GM12878 (cell line): ENCODE results near the gene CLDN10.

Source experiments
- KDM1A ChIP-seq: fragments of 200-600 bp; sonication (generic); IDR thresholded peaks from 2 replicates; pipeline ENCODE4 v1.6.1; 2016; ENCODE audit warnings: borderline replicate concordance
- MEF2A ChIP-seq: IDR thresholded peaks from 2 replicates; pipeline ENCODE4 v1.6.1; 2011; ENCODE audit warnings: low read depth, mild to moderate bottlenecking, low read length, moderate library complexity; ENCODE audit not compliant: insufficient read depth
- POLR2A ChIP-seq: IDR thresholded peaks from 2 replicates; pipeline ENCODE4 v1.6.1; 2011; ENCODE audit warnings: low read depth, mild to moderate bottlenecking, low read length
- SMAD1 ChIP-seq: fragments of 450-650 bp; IDR thresholded peaks from 2 replicates; pipeline ENCODE4 v1.6.1; 2018; ENCODE audit warnings: mild to moderate bottlenecking, low read depth; ENCODE audit not compliant: partially characterized antibody
- TAF1 ChIP-seq: IDR thresholded peaks from 2 replicates; pipeline ENCODE4 v1.6.1; 2011; ENCODE audit warnings: mild to moderate bottlenecking, low read depth, low read length, borderline replicate concordance
- TF ChIP-seq, protein P1 (sequence below): fragments of 450-650 bp; IDR thresholded peaks from 2 replicates; pipeline ENCODE4 v1.6.1; 2017; ENCODE audit warnings: antibody characterized with exemption, mild to moderate bottlenecking, moderate library complexity
- TF ChIP-seq, protein P2 (sequence below): IDR thresholded peaks from 2 replicates; pipeline ENCODE4 v1.6.1; 2011; ENCODE audit warnings: borderline replicate concordance, low read depth, mild to moderate bottlenecking, moderate library complexity, mixed read lengths, low read length; ENCODE audit not compliant: insufficient read depth; ENCODE audit errors: extremely low read length
- TF ChIP-seq, protein P3 (sequence below), 3 experiments: IDR thresholded peaks in 2 of 3; conservative IDR thresholded peaks in 1 of 3; 2 replicates each; pipeline ENCODE4 v1.5.1; 2011; ENCODE audit warnings: low read depth in 3 of 3, low read length in 3 of 3, mild to moderate bottlenecking in 3 of 3, control low read depth in 2 of 3, moderate library complexity in 2 of 3, inconsistent platforms in 1 of 3, mixed read lengths in 1 of 3; ENCODE audit not compliant: control insufficient read depth in 2 of 3, insufficient read depth in 1 of 3; ENCODE audit errors: extremely low read depth in 1 of 3

DNA sequence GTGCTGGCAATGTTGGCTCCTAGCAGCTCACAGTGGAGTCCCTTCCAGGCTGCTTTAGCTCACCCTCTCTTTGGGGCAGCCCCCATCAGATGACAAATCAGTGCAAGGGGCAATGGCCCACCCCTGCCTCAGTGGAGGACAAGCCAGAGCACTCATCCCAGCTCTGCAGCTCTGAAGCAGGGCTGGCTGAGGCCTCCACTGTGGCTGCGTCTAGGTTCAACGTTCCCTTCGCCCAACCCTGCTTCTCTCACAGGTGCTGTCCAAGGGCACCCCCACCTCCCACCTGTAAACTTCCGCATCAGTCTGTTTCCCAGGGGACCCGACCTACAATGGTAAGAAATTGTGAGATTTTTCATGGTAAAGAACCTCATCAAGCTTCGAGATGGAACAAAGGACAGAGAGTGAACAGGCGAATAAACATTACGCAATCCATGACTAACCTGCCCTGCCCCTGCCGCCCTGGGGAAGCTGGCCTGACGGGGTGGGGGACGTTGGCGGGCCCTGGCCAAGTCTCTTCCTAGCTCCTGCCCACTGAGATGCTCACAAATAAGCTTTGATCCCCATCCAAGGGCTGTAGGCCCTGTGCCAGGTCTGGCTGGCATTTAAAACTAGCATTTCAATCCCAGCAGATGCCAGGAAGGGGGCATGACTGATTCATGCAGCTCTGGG is 51.5 kb downstream of the CLDN10 start:
- TF ChIP-seq SMAD1 (no peak), MEF2A (no peak), KDM1A (no peak), POLR2A (no peak), TAF1 (no peak)
- TF ChIP-seq, protein P1, sequence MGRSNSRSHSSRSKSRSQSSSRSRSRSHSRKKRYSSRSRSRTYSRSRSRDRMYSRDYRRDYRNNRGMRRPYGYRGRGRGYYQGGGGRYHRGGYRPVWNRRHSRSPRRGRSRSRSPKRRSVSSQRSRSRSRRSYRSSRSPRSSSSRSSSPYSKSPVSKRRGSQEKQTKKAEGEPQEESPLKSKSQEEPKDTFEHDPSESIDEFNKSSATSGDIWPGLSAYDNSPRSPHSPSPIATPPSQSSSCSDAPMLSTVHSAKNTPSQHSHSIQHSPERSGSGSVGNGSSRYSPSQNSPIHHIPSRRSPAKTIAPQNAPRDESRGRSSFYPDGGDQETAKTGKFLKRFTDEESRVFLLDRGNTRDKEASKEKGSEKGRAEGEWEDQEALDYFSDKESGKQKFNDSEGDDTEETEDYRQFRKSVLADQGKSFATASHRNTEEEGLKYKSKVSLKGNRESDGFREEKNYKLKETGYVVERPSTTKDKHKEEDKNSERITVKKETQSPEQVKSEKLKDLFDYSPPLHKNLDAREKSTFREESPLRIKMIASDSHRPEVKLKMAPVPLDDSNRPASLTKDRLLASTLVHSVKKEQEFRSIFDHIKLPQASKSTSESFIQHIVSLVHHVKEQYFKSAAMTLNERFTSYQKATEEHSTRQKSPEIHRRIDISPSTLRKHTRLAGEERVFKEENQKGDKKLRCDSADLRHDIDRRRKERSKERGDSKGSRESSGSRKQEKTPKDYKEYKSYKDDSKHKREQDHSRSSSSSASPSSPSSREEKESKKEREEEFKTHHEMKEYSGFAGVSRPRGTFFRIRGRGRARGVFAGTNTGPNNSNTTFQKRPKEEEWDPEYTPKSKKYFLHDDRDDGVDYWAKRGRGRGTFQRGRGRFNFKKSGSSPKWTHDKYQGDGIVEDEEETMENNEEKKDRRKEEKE, result no peak
- TF ChIP-seq, protein P2, sequence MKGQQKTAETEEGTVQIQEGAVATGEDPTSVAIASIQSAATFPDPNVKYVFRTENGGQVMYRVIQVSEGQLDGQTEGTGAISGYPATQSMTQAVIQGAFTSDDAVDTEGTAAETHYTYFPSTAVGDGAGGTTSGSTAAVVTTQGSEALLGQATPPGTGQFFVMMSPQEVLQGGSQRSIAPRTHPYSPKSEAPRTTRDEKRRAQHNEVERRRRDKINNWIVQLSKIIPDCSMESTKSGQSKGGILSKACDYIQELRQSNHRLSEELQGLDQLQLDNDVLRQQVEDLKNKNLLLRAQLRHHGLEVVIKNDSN, result no peak
- TF ChIP-seq, protein P3, sequence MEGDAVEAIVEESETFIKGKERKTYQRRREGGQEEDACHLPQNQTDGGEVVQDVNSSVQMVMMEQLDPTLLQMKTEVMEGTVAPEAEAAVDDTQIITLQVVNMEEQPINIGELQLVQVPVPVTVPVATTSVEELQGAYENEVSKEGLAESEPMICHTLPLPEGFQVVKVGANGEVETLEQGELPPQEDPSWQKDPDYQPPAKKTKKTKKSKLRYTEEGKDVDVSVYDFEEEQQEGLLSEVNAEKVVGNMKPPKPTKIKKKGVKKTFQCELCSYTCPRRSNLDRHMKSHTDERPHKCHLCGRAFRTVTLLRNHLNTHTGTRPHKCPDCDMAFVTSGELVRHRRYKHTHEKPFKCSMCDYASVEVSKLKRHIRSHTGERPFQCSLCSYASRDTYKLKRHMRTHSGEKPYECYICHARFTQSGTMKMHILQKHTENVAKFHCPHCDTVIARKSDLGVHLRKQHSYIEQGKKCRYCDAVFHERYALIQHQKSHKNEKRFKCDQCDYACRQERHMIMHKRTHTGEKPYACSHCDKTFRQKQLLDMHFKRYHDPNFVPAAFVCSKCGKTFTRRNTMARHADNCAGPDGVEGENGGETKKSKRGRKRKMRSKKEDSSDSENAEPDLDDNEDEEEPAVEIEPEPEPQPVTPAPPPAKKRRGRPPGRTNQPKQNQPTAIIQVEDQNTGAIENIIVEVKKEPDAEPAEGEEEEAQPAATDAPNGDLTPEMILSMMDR (IDR thresholded peaks at IDR 0.05 in 2 of 3, conservative IDR thresholded peaks at IDR 0.05 in 1 of 3; ENCODE audit: control insufficient read depth in 2 of 3, extremely low read depth in 1 of 3, insufficient read depth in 1 of 3, low read depth in 3 of 3, low read length in 3 of 3), result no peak
